Thoracic aorta (tissue), 2 donors: ENCODE data around the gene EDEM3. TPM values are rescaled to one million over a fixed set of nuclear protein-coding genes. Genes with fewer than 3 reads are reported as not detected.
"Not testable (repeated sequence)": the region's sequence is repeated elsewhere in the genome, so short reads cannot be mapped to it uniquely, and the experiment has no call there.

Experiments used
- ATAC-seq: fragments of 150-250 bp; one replicate; pipeline ENCODE4 v1.8.0; 2017; ENCODE audit warnings: low read depth; ENCODE audit not compliant: insufficient number of reproducible peaks, low FRiP score
- DNase-seq: peaks from one replicate; pipeline ENCODE4 v3.0.0-alpha.2; 2020; ENCODE audit warnings: low spot score
- H3K27ac ChIP-seq, 2 donors: fragments of 200-600 bp; sonication (generic); 1 replicate in 1 of 2; 2 replicates in 1 of 2; pipeline ENCODE4 v1.5.1; 2016; ENCODE audit warnings: mild to moderate bottlenecking in 2 of 2, moderate library complexity in 2 of 2
- H3K27me3 ChIP-seq: fragments of 200-600 bp; sonication (generic); replicated peaks from 2 replicates; pipeline ENCODE4 v1.6.0; 2016; ENCODE audit warnings: mild to moderate bottlenecking; ENCODE audit not compliant: insufficient read depth
- H3K36me3 ChIP-seq: fragments of 200-600 bp; sonication (generic); one replicate; pipeline ENCODE4 v1.5.1; 2016
- H3K4me1 ChIP-seq, 2 donors: fragments of 200-600 bp; sonication (generic); 1 replicate in 1 of 2; 2 replicates in 1 of 2; pipeline versions ENCODE4 v1.5.1 to v1.6.0; 2016; ENCODE audit warnings: low read depth in 2 of 2, mild to moderate bottlenecking in 1 of 2; ENCODE audit not compliant: control insufficient read depth in 1 of 2
- H3K4me3 ChIP-seq: fragments of 200-600 bp; sonication (generic); 2 replicates; pipeline ENCODE4 v1.5.1; 2016; ENCODE audit warnings: mild to moderate bottlenecking
- H3K9me3 ChIP-seq: fragments of 200-600 bp; sonication (generic); 2 replicates; pipeline ENCODE4 v1.5.1; 2016
- total RNA-seq, 2 donors: library from RNA; depleted of rRNA; stranded (reverse); fragments of >200 nt; gene quantifications; one replicate each; pipeline versions ENCODE4 v1.1.0 to v1.2.3, GENCODE V29; 2016
- TF ChIP-seq, protein P1 (sequence below): fragments of 200-600 bp; sonication (generic); IDR thresholded peaks from one replicate; pipeline ENCODE4 v1.5.1; 2019; ENCODE audit warnings: antibody characterized with exemption

The EDEM3 gene
- total RNA-seq, 2 donors from 2014 or later, result 44.0 to 71.5 TPM

GRCh38 chr1:184685116-184685515 lies 69.5 kb downstream of the EDEM3 start:
- Histone ChIP-seq H3K4me3 (no peak overlapping the region), H3K27ac (no peak overlapping the region), H3K27me3 (no peaks in the 10 kb centered on the region), H3K9me3 (peaks cover 10% of the 10 kb centered on the region), H3K36me3 (no peaks in the 10 kb centered on the region), H3K4me1 (peaks cover 0 to 8% of the 10 kb centered on the region in 2 donors)
- no peak for ATAC-seq
- TF ChIP-seq, protein P1, sequence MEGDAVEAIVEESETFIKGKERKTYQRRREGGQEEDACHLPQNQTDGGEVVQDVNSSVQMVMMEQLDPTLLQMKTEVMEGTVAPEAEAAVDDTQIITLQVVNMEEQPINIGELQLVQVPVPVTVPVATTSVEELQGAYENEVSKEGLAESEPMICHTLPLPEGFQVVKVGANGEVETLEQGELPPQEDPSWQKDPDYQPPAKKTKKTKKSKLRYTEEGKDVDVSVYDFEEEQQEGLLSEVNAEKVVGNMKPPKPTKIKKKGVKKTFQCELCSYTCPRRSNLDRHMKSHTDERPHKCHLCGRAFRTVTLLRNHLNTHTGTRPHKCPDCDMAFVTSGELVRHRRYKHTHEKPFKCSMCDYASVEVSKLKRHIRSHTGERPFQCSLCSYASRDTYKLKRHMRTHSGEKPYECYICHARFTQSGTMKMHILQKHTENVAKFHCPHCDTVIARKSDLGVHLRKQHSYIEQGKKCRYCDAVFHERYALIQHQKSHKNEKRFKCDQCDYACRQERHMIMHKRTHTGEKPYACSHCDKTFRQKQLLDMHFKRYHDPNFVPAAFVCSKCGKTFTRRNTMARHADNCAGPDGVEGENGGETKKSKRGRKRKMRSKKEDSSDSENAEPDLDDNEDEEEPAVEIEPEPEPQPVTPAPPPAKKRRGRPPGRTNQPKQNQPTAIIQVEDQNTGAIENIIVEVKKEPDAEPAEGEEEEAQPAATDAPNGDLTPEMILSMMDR, result no peak
- DNase-seq, result no peak

- Histone ChIP-seq H3K27me3 (no peaks in the 10 kb centered on the region), H3K27ac (no peak overlapping the region), H3K9me3 (peaks cover 10% of the 10 kb centered on the region), H3K36me3 (no peaks in the 10 kb centered on the region), H3K4me3 (no peak overlapping the region), H3K4me1 (peaks cover 0 to 2% of the 10 kb centered on the region in 2 donors)
- ATAC-seq (no peak), DNase-seq (no peak)
- TF ChIP-seq, protein P1, result no peak
Observed at GRCh38 chr1:184684285-184685074, 70.2 kb downstream of the EDEM3 start.

- Histone ChIP-seq H3K36me3 (no peaks in the 10 kb centered on the region), H3K4me3 (no peak overlapping the region), H3K27ac (no peak overlapping the region), H3K9me3 (peaks cover 10% of the 10 kb centered on the region), H3K4me1 (no peaks in the 10 kb centered on the region), H3K27me3 (no peaks in the 10 kb centered on the region)
- DNase-seq, result no peak
- TF ChIP-seq, protein P1, result no peak
- no peak for ATAC-seq
Observed at GRCh38 chr1:184682956-184683355, 71.7 kb downstream of the EDEM3 start.

DNA sequence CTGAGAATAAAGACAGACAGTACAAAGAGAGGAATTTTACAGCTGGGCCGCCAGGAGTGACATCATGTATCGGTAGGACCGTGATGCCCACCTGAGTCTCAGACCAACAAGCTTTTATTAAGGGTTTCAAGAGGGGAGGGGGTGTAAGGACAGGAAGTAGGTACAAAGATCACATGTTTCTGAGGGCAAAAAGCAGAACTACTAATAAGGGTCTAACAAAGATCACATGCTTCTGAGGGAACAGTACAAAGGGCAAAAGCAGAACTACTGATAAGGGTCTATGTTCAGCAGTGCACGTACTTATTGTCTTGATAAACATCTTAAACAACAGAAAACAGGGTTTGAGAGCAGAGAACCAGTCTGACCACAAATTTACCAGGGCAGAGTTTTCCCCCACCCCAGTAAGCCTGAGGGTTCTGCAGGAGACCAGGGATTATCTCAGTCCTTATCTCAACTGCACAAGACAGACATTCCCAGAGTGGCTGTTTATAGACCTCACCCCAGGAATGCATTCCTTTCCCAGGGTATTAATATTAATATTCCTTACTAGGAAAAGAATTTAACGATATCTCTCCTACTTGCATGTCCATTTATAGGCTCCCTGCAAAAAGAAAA lies 73.9 kb downstream of the EDEM3 start:
- H3K27ac ChIP-seq, H3K27me3 ChIP-seq, ATAC-seq, H3K36me3 ChIP-seq, H3K4me3 ChIP-seq, DNase-seq, H3K4me1 ChIP-seq: not testable (repeated sequence)
- peaks cover 10% of the 10 kb centered on the region for H3K9me3 ChIP-seq

DNA sequence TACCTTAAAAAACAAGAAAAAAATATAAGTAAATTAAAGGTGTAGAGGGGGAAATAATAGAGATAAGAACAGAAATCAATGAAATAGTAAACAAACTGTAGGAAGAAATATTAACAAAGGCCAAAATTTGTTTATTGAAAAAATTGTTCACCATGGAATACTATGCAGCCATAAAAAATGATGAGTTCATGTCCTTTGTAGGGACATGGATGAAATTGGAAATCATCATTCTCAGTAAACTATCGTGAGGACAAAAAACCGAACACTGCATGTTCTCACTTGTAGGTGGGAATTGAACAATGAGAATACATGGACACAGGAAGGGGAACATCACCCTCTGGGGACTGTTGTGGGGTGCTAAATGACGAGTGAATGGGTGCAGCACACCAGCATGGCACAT lies 75.2 kb downstream of the EDEM3 start:
- not testable (repeated sequence) for H3K27ac ChIP-seq, H3K4me1 ChIP-seq, H3K27me3 ChIP-seq, H3K4me3 ChIP-seq, DNase-seq, ATAC-seq, H3K36me3 ChIP-seq
- peaks cover 10% of the 10 kb centered on the region for H3K9me3 ChIP-seq

- Histone ChIP-seq H3K27me3 (no peaks in the 10 kb centered on the region), H3K36me3 (no peaks in the 10 kb centered on the region), H3K4me1 (no peaks in the 10 kb centered on the region), H3K9me3 (peaks cover 10% of the 10 kb centered on the region), H3K27ac (no peak overlapping the region), H3K4me3 (no peak overlapping the region)
- TF ChIP-seq, protein P1, result no peak
- ATAC-seq, result no peak
- no peak for DNase-seq
Observed at GRCh38 chr1:184677344-184677743, 77.3 kb downstream of the EDEM3 start.
